Activated CD8-positive, alpha-beta memory T cell treated with anti-CD3 and anti-CD28 coated beads, Interleukin-2, amount 50 U/mL, for 1 hour (primary cell): ENCODE data around the gene PARD3B.

Experiments
- DNase-seq: peaks from one replicate; pipeline ENCODE4 v3.0.0-alpha.2; 2020; ENCODE audit errors: extremely low read depth

Gene PARD3B

GRCh38 chr2:204950695-204951346 is 405.5 kb downstream of the PARD3B start:
- DNase-seq: no peak

- DNase-seq: no peak
These were observed 413.1 kb downstream of the PARD3B start for GRCh38 chr2:204958371-204958770.

GRCh38 chr2:204964414-204964813 is 419.1 kb downstream of the PARD3B start:
- no peak for DNase-seq

GRCh38 chr2:204966245-204966644 is 421.0 kb downstream of the PARD3B start:
- DNase-seq: no peak

GRCh38 chr2:204967199-204967960 is 422.1 kb downstream of the PARD3B start:
- DNase-seq: no peak

GRCh38 chr2:204971206-204971907 is 426.1 kb downstream of the PARD3B start:
- DNase-seq: no peak

GRCh38 chr2:204972161-204972560 is 426.9 kb downstream of the PARD3B start:
- no peak for DNase-seq

- no peak for DNase-seq
These were observed 427.5 kb downstream of the PARD3B start for GRCh38 chr2:204972606-204973336.

- no peak for DNase-seq
These were observed 428.3 kb downstream of the PARD3B start for GRCh38 chr2:204973616-204974015.

GRCh38 chr2:204974487-204974886 is 429.2 kb downstream of the PARD3B start:
- no peak for DNase-seq

- no peak for DNase-seq
These were observed 432.6 kb downstream of the PARD3B start for GRCh38 chr2:204977914-204978313.

- no peak for DNase-seq
These were observed 437.0 kb downstream of the PARD3B start for GRCh38 chr2:204982303-204982702.

- no peak for DNase-seq
These were observed 439.2 kb downstream of the PARD3B start for GRCh38 chr2:204984518-204984917.

GRCh38 chr2:204986641-204987040 is 441.4 kb downstream of the PARD3B start:
- no peak for DNase-seq

GRCh38 chr2:204988836-204989235 is 443.6 kb downstream of the PARD3B start:
- DNase-seq: no peak

- DNase-seq: no peak
These were observed 444.6 kb downstream of the PARD3B start for GRCh38 chr2:204989877-204990276.

GRCh38 chr2:205001300-205001966 is 456.2 kb downstream of the PARD3B start:
- DNase-seq: no peak

- DNase-seq: no peak
These were observed 457.1 kb downstream of the PARD3B start for GRCh38 chr2:205002390-205002789.

GRCh38 chr2:205003288-205003687 is 458.0 kb downstream of the PARD3B start:
- no peak for DNase-seq

- no peak for DNase-seq
These were observed 464.9 kb downstream of the PARD3B start for GRCh38 chr2:205010196-205010595.

GRCh38 chr2:205011031-205011430 is 465.8 kb downstream of the PARD3B start:
- no peak for DNase-seq

- no peak for DNase-seq
These were observed 467.7 kb downstream of the PARD3B start for GRCh38 chr2:205012961-205013360.
